Endothelial cell of umbilical vein (primary cell): Measurements from ENCODE around the gene PASD1. TPM values are rescaled to one million over a fixed set of nuclear protein-coding genes. Genes with fewer than 3 reads are reported as not detected.

Source experiments
- BruUV-seq: library from RNA; stranded (reverse); fragments of 400-500 nt; replicated peaks from 2 replicates; lab custom pipeline; 2021; lab: Mats Ljungman, UMichigan
- CTCF ChIA-PET: fragments of 300-600, 350-600 bp; sonication (Branson Sonifier 250); formaldehyde crosslinking; loops from one replicate; lab custom pipeline; 2021; ENCODE audit warnings: antibody characterized with exemption, inconsistent platforms; lab: Charles Lee
- POLR2A ChIA-PET: fragments of 300-600, 350-600 bp; sonication (Branson Sonifier 250); formaldehyde crosslinking; loops from one replicate; lab custom pipeline; 2021; ENCODE audit warnings: antibody characterized with exemption, inconsistent platforms; lab: Charles Lee
- DNase-seq: peaks from one replicate; pipeline ENCODE4 v3.0.0-alpha.2; 2011; ENCODE audit warnings: low read depth, low spot score
- FAIRE-seq: peaks from 2 replicates; lab custom pipeline; 2011; peaks lifted over from hg19 to GRCh38; lab: Jason Lieb, UNC
- H2AFZ ChIP-seq: 2 replicates; pipeline ENCODE4 v1.6.0; 2012; ENCODE audit warnings: low read depth, low read length, control low read depth, inconsistent platforms
- H3K27ac ChIP-seq: 2 replicates; pipeline ENCODE4 v1.5.1; 2011; ENCODE audit warnings: low read depth, mild to moderate bottlenecking, control low read depth, low read length, moderate library complexity; ENCODE audit not compliant: insufficient read depth
- H3K27me3 ChIP-seq, 2 experiments: 2 replicates each; pipeline versions ENCODE4 v1.6.0 to v1.6.1; 2011; ENCODE audit warnings: low read length in 2 of 2, mixed read lengths in 1 of 2; ENCODE audit not compliant: control insufficient read depth in 2 of 2, insufficient read depth in 2 of 2
- H3K36me3 ChIP-seq, 2 experiments: 2 replicates in 1 of 2; 3 replicates in 1 of 2; pipeline ENCODE4 v1.5.1; 2011; ENCODE audit warnings: low read length in 2 of 2, mild to moderate bottlenecking in 1 of 2, moderate library complexity in 1 of 2; ENCODE audit not compliant: control insufficient read depth in 2 of 2, insufficient read depth in 2 of 2; ENCODE audit errors: extremely low read depth in 1 of 2
- H3K4me1 ChIP-seq: 3 replicates; pipeline ENCODE4 v1.5.1; 2011; ENCODE audit warnings: mild to moderate bottlenecking, low read length; ENCODE audit not compliant: control insufficient read depth, insufficient read depth; ENCODE audit errors: extremely low read depth
- H3K4me2 ChIP-seq: 2 replicates; pipeline ENCODE4 v1.6.1; 2011; ENCODE audit warnings: low read length, control low read depth, mixed read lengths; ENCODE audit not compliant: insufficient read depth
- H3K4me3 ChIP-seq, 3 experiments: fragments of 200-600 bp in 1 of 3; sonication (generic), shearing (Covaris generic) in 1 of 3; replicated peaks in 1 of 3; 2 replicates each; pipeline ENCODE4 v1.5.1; 2011 to 2016; ENCODE audit warnings: control low read depth in 3 of 3, low read length in 3 of 3, mild to moderate bottlenecking in 2 of 3, inconsistent platforms in 1 of 3, low read depth in 1 of 3, moderate library complexity in 1 of 3; ENCODE audit not compliant: insufficient read depth in 1 of 3
- H3K79me2 ChIP-seq: 2 replicates; pipeline ENCODE4 v1.6.0; 2012; ENCODE audit warnings: low read length, inconsistent platforms; ENCODE audit not compliant: control insufficient read depth, insufficient read depth
- H3K9ac ChIP-seq: replicated peaks from 2 replicates; pipeline ENCODE3; 2011; ENCODE audit warnings: low read length, control low read depth; ENCODE audit not compliant: insufficient read depth; ENCODE audit errors: extremely low read depth
- H3K9me1 ChIP-seq: replicated peaks from 3 replicates; pipeline ENCODE4 v1.6.0; 2011; ENCODE audit warnings: mild to moderate bottlenecking, low read length; ENCODE audit not compliant: control insufficient read depth, insufficient read depth; ENCODE audit errors: extremely low read depth
- H3K9me3 ChIP-seq: replicated peaks from 2 replicates; pipeline ENCODE4 v1.5.1; 2012; ENCODE audit warnings: low read length, inconsistent platforms; ENCODE audit not compliant: control insufficient read depth, insufficient read depth
- H4K20me1 ChIP-seq: replicated peaks from 2 replicates; pipeline ENCODE3; 2011; ENCODE audit warnings: mild to moderate bottlenecking, low read length; ENCODE audit not compliant: control insufficient read depth, insufficient read depth; ENCODE audit errors: extremely low read depth
- EZH2 ChIP-seq: IDR thresholded peaks from 2 replicates; pipeline ENCODE4 v1.6.1; 2012; ENCODE audit warnings: borderline replicate concordance, low read depth, mild to moderate bottlenecking, moderate library complexity, low read length, inconsistent platforms; ENCODE audit not compliant: severe bottlenecking
- FOS ChIP-seq: IDR thresholded peaks from 2 replicates; pipeline ENCODE4 v1.6.1; 2011; ENCODE audit warnings: mild to moderate bottlenecking, low read length, moderate library complexity, borderline replicate concordance; ENCODE audit not compliant: insufficient read depth
- GATA2 ChIP-seq: IDR thresholded peaks from 2 replicates; pipeline ENCODE4 v1.7.0; 2011; ENCODE audit warnings: low read depth, mild to moderate bottlenecking, moderate library complexity, mixed read lengths, low read length; ENCODE audit not compliant: insufficient read length, insufficient read depth
- JUN ChIP-seq: IDR thresholded peaks from 2 replicates; pipeline ENCODE4 v1.6.1; 2011; ENCODE audit warnings: borderline replicate concordance, low read depth; ENCODE audit not compliant: insufficient read length, insufficient read depth
- MYC ChIP-seq: IDR thresholded peaks from one replicate; pipeline ENCODE4 v1.6.1; 2011; ENCODE audit warnings: mild to moderate bottlenecking, low read depth, low read length
- POLR2A ChIP-seq: IDR thresholded peaks from 2 replicates; pipeline ENCODE4 v1.6.1; 2012; ENCODE audit warnings: low read depth, mild to moderate bottlenecking, control low read depth, low read length
- POLR2AphosphoS5 ChIP-seq: IDR thresholded peaks from 2 replicates; pipeline ENCODE4 v1.6.1; 2012; ENCODE audit warnings: low read depth, mild to moderate bottlenecking, control low read depth, low read length, moderate library complexity; ENCODE audit not compliant: insufficient read depth
- dilution Hi-C: fragments of 300-500 bp; cut with MboI; formaldehyde crosslinking; loops from one replicate; pipeline ENCODE4 v1.15.0; 2019; ENCODE audit warnings: low sequenced_read_pairs; ENCODE audit not compliant: extremely low pct_ligation_motif_present
- intact Hi-C: fragments of 100-400 bp; cut with micrococcal nuclease; formaldehyde crosslinking; loops from one replicate; pipeline ENCODE4 v1.10.0; 2022
- polyA plus RNA-seq, 4 experiments: library from polyadenylated mRNA; depleted of rRNA in 3 of 4; stranded (reverse) in 3 of 4; unstranded in 1 of 4; fragments of >200 nt; gene quantifications; 2 replicates each; pipeline versions ENCODE4 v1.2.1 to v1.2.3, GENCODE V29; 2011 to 2012; ENCODE audit warnings: missing spikeins in 1 of 4
- total RNA-seq: library from RNA; stranded (reverse); gene quantifications from 2 replicates; pipeline ENCODE4 v1.2.3, GENCODE V29; 2021
- TF ChIP-seq, protein P1 (sequence below): IDR thresholded peaks from 2 replicates; pipeline ENCODE4 v1.6.1; 2011; ENCODE audit not compliant: insufficient read depth, insufficient read length
- TF ChIP-seq, protein P2 (sequence below), 2 donors: IDR thresholded peaks; 1 replicate in 1 of 2; 2 replicates in 1 of 2; pipeline ENCODE4 v1.5.1; 2011; ENCODE audit warnings: low read length in 2 of 2, mild to moderate bottlenecking in 2 of 2, moderate library complexity in 2 of 2, control low read depth in 1 of 2, inconsistent platforms in 1 of 2, low read depth in 1 of 2; ENCODE audit not compliant: insufficient read depth in 1 of 2; ENCODE audit errors: extremely low read depth in 1 of 2

Gene PASD1
- total and polyA plus RNA-seq, 2 donors (not counting 3 experiments of a cell fraction or from before 2014, with no cell fraction given): not detected

GRCh38 chrX:151624677-151625076 is 61.2 kb downstream of the PASD1 start:
- no peaks in the 10 kb centered on the region for H3K9me1 ChIP-seq
- no peaks in the 10 kb centered on the region for H3K79me2 ChIP-seq
- H3K27ac ChIP-seq: no peak overlapping the region
- H3K27me3 ChIP-seq: no peaks in the 10 kb centered on the region
- BruUV-seq: no TSS peak
- dilution Hi-C loops: no loop called here
- TF ChIP-seq JUN (no peak), POLR2AphosphoS5 (no peak), GATA2 (no peak)
- TF ChIP-seq, protein P1, sequence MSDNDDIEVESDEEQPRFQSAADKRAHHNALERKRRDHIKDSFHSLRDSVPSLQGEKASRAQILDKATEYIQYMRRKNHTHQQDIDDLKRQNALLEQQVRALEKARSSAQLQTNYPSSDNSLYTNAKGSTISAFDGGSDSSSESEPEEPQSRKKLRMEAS: no peak
- POLR2A ChIA-PET: no interaction called here
- no peak overlapping the region for H2AFZ ChIP-seq
- intact Hi-C loops: no loop called here
- FAIRE-seq (no peak), DNase-seq (no peak)
- CTCF ChIA-PET: no interaction called here
- no peaks in the 10 kb centered on the region for H3K9me3 ChIP-seq
- H3K4me1 ChIP-seq: no peaks in the 10 kb centered on the region
- no peak overlapping the region for H3K4me3 ChIP-seq
- no peak overlapping the region for H3K9ac ChIP-seq
- no peaks in the 10 kb centered on the region for H3K36me3 ChIP-seq
- no peak overlapping the region for H3K4me2 ChIP-seq
- no peaks in the 10 kb centered on the region for H4K20me1 ChIP-seq

DNA sequence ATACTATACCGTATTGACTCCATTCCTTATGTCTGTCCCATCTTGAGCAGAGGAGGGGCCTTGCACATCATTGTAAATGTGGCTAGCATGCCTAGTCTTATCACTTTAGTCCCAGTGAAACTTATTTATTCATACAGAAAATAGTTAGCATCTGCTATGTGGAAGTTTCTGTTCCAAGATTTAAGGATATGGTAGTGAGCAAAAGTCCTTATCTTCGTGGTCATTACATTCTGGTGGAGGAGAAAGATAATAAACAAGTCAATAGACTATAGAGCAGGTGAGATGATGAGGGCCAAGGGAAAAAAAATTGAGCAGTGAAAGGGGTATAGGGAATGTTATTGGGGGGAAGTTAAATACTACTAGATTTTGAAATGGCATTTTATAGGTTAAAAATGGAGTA is 68.3 kb downstream of the PASD1 start:
- Histone ChIP-seq H3K4me1 (no peaks in the 10 kb centered on the region), H3K27ac (no peak overlapping the region), H4K20me1 (no peaks in the 10 kb centered on the region), H3K9me3 (no peaks in the 10 kb centered on the region), H3K4me2 (no peak overlapping the region), H3K9ac (no peak overlapping the region), H3K4me3 (no peak overlapping the region), H3K79me2 (no peaks in the 10 kb centered on the region), H3K9me1 (no peaks in the 10 kb centered on the region), H3K36me3 (no peaks in the 10 kb centered on the region), H2AFZ (no peak overlapping the region), H3K27me3 (no peaks in the 10 kb centered on the region)
- TF ChIP-seq POLR2A (no peak), JUN (no peak), EZH2 (no peak), FOS (no peak), GATA2 (no peak), POLR2AphosphoS5 (no peak), MYC (no peak)
- TF ChIP-seq, protein P2, sequence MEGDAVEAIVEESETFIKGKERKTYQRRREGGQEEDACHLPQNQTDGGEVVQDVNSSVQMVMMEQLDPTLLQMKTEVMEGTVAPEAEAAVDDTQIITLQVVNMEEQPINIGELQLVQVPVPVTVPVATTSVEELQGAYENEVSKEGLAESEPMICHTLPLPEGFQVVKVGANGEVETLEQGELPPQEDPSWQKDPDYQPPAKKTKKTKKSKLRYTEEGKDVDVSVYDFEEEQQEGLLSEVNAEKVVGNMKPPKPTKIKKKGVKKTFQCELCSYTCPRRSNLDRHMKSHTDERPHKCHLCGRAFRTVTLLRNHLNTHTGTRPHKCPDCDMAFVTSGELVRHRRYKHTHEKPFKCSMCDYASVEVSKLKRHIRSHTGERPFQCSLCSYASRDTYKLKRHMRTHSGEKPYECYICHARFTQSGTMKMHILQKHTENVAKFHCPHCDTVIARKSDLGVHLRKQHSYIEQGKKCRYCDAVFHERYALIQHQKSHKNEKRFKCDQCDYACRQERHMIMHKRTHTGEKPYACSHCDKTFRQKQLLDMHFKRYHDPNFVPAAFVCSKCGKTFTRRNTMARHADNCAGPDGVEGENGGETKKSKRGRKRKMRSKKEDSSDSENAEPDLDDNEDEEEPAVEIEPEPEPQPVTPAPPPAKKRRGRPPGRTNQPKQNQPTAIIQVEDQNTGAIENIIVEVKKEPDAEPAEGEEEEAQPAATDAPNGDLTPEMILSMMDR (IDR thresholded peaks at IDR 0.05; ENCODE audit: extremely low read depth in 1 of 2, insufficient read depth in 1 of 2, low read depth in 1 of 2, low read length in 2 of 2): no peak
- TF ChIP-seq, protein P1: no peak
- BruUV-seq: no TSS peak
- intact Hi-C loops (no loop called here), dilution Hi-C loops (no loop called here)
- POLR2A ChIA-PET: no interaction called here
- no peak for DNase-seq
- FAIRE-seq: no peak
- CTCF ChIA-PET: no interaction called here
